H9 (cell line): Measurements from ENCODE around the gene CCDC116. TPM values are rescaled to one million over a fixed set of nuclear protein-coding genes. Genes with fewer than 3 reads are reported as not detected.

ENCODE experiments used
- DNase-seq: peaks from one replicate; pipeline ENCODE4 v3.0.0-alpha.2; 2017
- H2AFZ ChIP-seq: one replicate; pipeline ENCODE4 v1.6.1; 2013; ENCODE audit warnings: mild to moderate bottlenecking, low read length, control low read depth, moderate library complexity
- H2AK5ac ChIP-seq: 2 replicates; pipeline ENCODE4 v1.6.1; 2013; ENCODE audit warnings: low read length, control low read depth, mixed read lengths; ENCODE audit not compliant: insufficient read length
- H2BK120ac ChIP-seq: one replicate; pipeline ENCODE4 v1.6.1; 2013; ENCODE audit warnings: low read depth, mild to moderate bottlenecking, low read length, control low read depth, inconsistent platforms; ENCODE audit not compliant: poor library complexity, severe bottlenecking
- H2BK12ac ChIP-seq: 2 replicates; pipeline ENCODE4 v1.6.1; 2013; ENCODE audit warnings: low read length, control low read depth, mixed read lengths, low read depth; ENCODE audit not compliant: insufficient read length
- H2BK15ac ChIP-seq: 2 replicates; pipeline ENCODE4 v1.6.1; 2013; ENCODE audit warnings: low read depth, low read length, control low read depth
- H2BK20ac ChIP-seq: one replicate; pipeline ENCODE4 v1.6.1; 2013; ENCODE audit warnings: low read depth, mild to moderate bottlenecking, low read length, control low read depth, inconsistent platforms; ENCODE audit not compliant: poor library complexity, severe bottlenecking
- H2BK5ac ChIP-seq: 2 replicates; pipeline ENCODE4 v1.6.1; 2013; ENCODE audit warnings: low read length, control low read depth, mixed read lengths; ENCODE audit not compliant: insufficient read length
- H3K14ac ChIP-seq: 2 replicates; pipeline ENCODE4 v1.6.1; 2013; ENCODE audit warnings: low read length, control low read depth; ENCODE audit not compliant: insufficient read depth
- H3K18ac ChIP-seq: 2 replicates; pipeline ENCODE4 v1.6.1; 2013; ENCODE audit warnings: low read depth, mild to moderate bottlenecking, mixed read lengths, low read length, control low read depth; ENCODE audit not compliant: insufficient read length
- H3K23ac ChIP-seq: 2 replicates; pipeline ENCODE4 v1.6.1; 2013; ENCODE audit warnings: low read length, control low read depth, mixed read lengths, low read depth; ENCODE audit not compliant: insufficient read length
- H3K23me2 ChIP-seq: 2 replicates; pipeline ENCODE4 v1.6.1; 2013; ENCODE audit warnings: low read depth, mild to moderate bottlenecking, mixed read lengths, low read length, control low read depth; ENCODE audit not compliant: insufficient read length, poor library complexity, severe bottlenecking
- H3K27ac ChIP-seq: 2 replicates; pipeline ENCODE4 v1.5.1; 2013; ENCODE audit warnings: low read length, control low read depth, mixed read lengths, low read depth; ENCODE audit not compliant: insufficient read length
- H3K27me3 ChIP-seq: 2 replicates; pipeline ENCODE4 v1.6.1; 2013; ENCODE audit warnings: low read length, control low read depth, inconsistent platforms; ENCODE audit not compliant: insufficient read depth
- H3K4ac ChIP-seq: 2 replicates; pipeline ENCODE4 v1.6.1; 2013; ENCODE audit warnings: low read depth, mild to moderate bottlenecking, control low read depth, inconsistent platforms, low read length, moderate library complexity
- H3K4me1 ChIP-seq: 2 replicates; pipeline ENCODE4 v1.6.1; 2013; ENCODE audit warnings: low read length, control low read depth, inconsistent platforms; ENCODE audit not compliant: insufficient read depth
- H3K4me2 ChIP-seq: 2 replicates; pipeline ENCODE4 v1.6.1; 2013; ENCODE audit warnings: low read length, control low read depth, mixed read lengths; ENCODE audit not compliant: insufficient read length, insufficient read depth
- H3K56ac ChIP-seq: 2 replicates; pipeline ENCODE4 v1.6.1; 2013; ENCODE audit warnings: low read depth, mild to moderate bottlenecking, mixed read lengths, low read length, control low read depth; ENCODE audit not compliant: insufficient read length
- H3K79me1 ChIP-seq: 2 replicates; pipeline ENCODE4 v1.6.1; 2013; ENCODE audit warnings: low read depth, mild to moderate bottlenecking, moderate library complexity, low read length, control low read depth, inconsistent platforms; ENCODE audit not compliant: insufficient read depth, poor library complexity, severe bottlenecking
- H3K79me2 ChIP-seq: 2 replicates; pipeline ENCODE4 v1.6.1; 2013; ENCODE audit warnings: low read length, control low read depth, inconsistent platforms; ENCODE audit not compliant: insufficient read depth
- H3K9ac ChIP-seq: 2 replicates; pipeline ENCODE4 v1.6.1; 2013; ENCODE audit warnings: low read length, control low read depth, mixed read lengths; ENCODE audit not compliant: insufficient read length; ENCODE audit errors: extremely low read depth
- H3K9me3 ChIP-seq: one replicate; pipeline ENCODE4 v1.6.1; 2013; ENCODE audit warnings: low read depth, low read length, inconsistent platforms; ENCODE audit not compliant: control insufficient read depth
- H3T11ph ChIP-seq: one replicate; pipeline ENCODE4 v1.6.1; 2013; ENCODE audit warnings: mild to moderate bottlenecking, low read length, control low read depth, inconsistent platforms
- H4K20me1 ChIP-seq: one replicate; pipeline ENCODE4 v1.6.1; 2013; ENCODE audit not compliant: control insufficient read depth, insufficient read length, insufficient read depth
- H4K5ac ChIP-seq: 2 replicates; pipeline ENCODE4 v1.6.1; 2013; ENCODE audit warnings: low read depth, mild to moderate bottlenecking, mixed read lengths, low read length, control low read depth; ENCODE audit not compliant: insufficient read length
- H4K8ac ChIP-seq: replicated peaks from 2 replicates; pipeline ENCODE4 v1.6.1; 2013; ENCODE audit warnings: low read length, control low read depth, mixed read lengths, low read depth; ENCODE audit not compliant: insufficient read length
- H4K91ac ChIP-seq: 2 replicates; pipeline ENCODE4 v1.6.1; 2013; ENCODE audit warnings: low read depth, mild to moderate bottlenecking, moderate library complexity, mixed read lengths, low read length, control low read depth; ENCODE audit not compliant: insufficient read length
- H3K27ac Mint-ChIP-seq, 3 experiments: 2 replicates in 2 of 3; 3 replicates in 1 of 3; pipeline ENCODE4 v1.8.0; 2020 to 2021; ENCODE audit warnings: mixed read lengths in 3 of 3, mild to moderate bottlenecking in 1 of 3, moderate library complexity in 1 of 3
- H3K27me3 Mint-ChIP-seq: 2 replicates; pipeline ENCODE4 v1.8.0; 2021; ENCODE audit warnings: low read depth, mild to moderate bottlenecking, moderate library complexity, mixed read lengths
- H3K36me3 Mint-ChIP-seq, 3 experiments: 2 replicates in 2 of 3; 3 replicates in 1 of 3; pipeline ENCODE4 v1.8.0; 2020 to 2021; ENCODE audit warnings: low read depth in 3 of 3, mixed read lengths in 3 of 3; ENCODE audit not compliant: insufficient read depth in 1 of 3
- H3K4me1 Mint-ChIP-seq, 2 experiments: 2 replicates each; pipeline ENCODE4 v1.8.0; 2020; ENCODE audit warnings: mixed read lengths in 2 of 2
- H3K4me3 Mint-ChIP-seq, 2 experiments: 2 replicates in 1 of 2; 3 replicates in 1 of 2; pipeline ENCODE4 v1.8.0; 2020 to 2021; ENCODE audit warnings: mild to moderate bottlenecking in 2 of 2, mixed read lengths in 2 of 2, moderate library complexity in 1 of 2
- H3K9me3 Mint-ChIP-seq, 2 experiments: 2 replicates in 1 of 2; 3 replicates in 1 of 2; pipeline ENCODE4 v1.8.0; 2020; ENCODE audit warnings: mild to moderate bottlenecking in 2 of 2, mixed read lengths in 2 of 2, moderate library complexity in 1 of 2
- WGBS: extraction: QIAGEN DNeasy Blood & Tissue Kit; methylation state at CpG from one replicate; pipeline ENCODE4 v1.1.7; 2013; ENCODE audit warnings: missing lambda C conversion rate, low lambda C conversion rate, mixed read lengths; ENCODE audit not compliant: insufficient read length; ENCODE audit errors: extremely low coverage; 5-methylcytosine and 5-hydroxymethylcytosine counted together
- total RNA-seq: library from RNA; stranded (reverse); gene quantifications from 2 replicates; pipeline ENCODE4 v1.2.1, GENCODE V29; 2021
- TF ChIP-seq, protein P1 (sequence below): fragments of 200-600 bp; sonication (generic); conservative IDR thresholded peaks from 3 replicates; pipeline ENCODE4 v1.8.0; 2021; ENCODE audit warnings: antibody characterized with exemption, mild to moderate bottlenecking

The CCDC116 gene
- total RNA-seq, 1 experiment from 2014 or later: 0.63 TPM

GRCh38 chr22:21674638-21675245 lies 42.2 kb downstream of the CCDC116 start:
- Histone ChIP-seq H2BK120ac (no peak overlapping the region), H2BK12ac (no peak overlapping the region), H4K20me1 (no peaks in the 10 kb centered on the region), H3K23me2 (no peaks in the 10 kb centered on the region), H3K4me2 (no peak overlapping the region), H2AK5ac (no peak overlapping the region), H3K9ac (no peak overlapping the region), H2BK5ac (no peak overlapping the region), H3K14ac (no peak overlapping the region), H3K18ac (no peak overlapping the region), H3K79me1 (no peaks in the 10 kb centered on the region), H3K79me2 (no peaks in the 10 kb centered on the region), H4K5ac (no peak overlapping the region), H3K23ac (no peak overlapping the region), H4K8ac (no peak overlapping the region), H3T11ph (no peak overlapping the region), H2BK20ac (no peak overlapping the region), H3K4me1 (no peaks in the 10 kb centered on the region), H3K27ac (no peak overlapping the region), H3K4ac (no peak overlapping the region), H2AFZ (no peak overlapping the region), H4K91ac (no peak overlapping the region), H3K9me3 (no peaks in the 10 kb centered on the region), H3K56ac (no peak overlapping the region), H3K27me3 (no peaks in the 10 kb centered on the region), H2BK15ac (no peak overlapping the region)
- Mint-ChIP-seq H3K4me1 (peaks cover 0 to 7% of the 10 kb centered on the region in 2 experiments; a peak in 2 of 4 replicates), H3K27me3 (no peaks in the 10 kb centered on the region; the same call in 1 of the 2 replicates), H3K9me3 (peaks cover 10 to 13% of the 10 kb centered on the region in 2 experiments; a peak in 4 of 5 replicates), H3K36me3 (peaks cover 44 to 76% (median 75%) of the 10 kb centered on the region in 3 experiments), H3K27ac (no peak overlapping the region; a peak in 1 of 7 replicates), H3K4me3 (no peak overlapping the region)
- WGBS: no CpG with 5 or more reads among the region's 12 CpGs
- DNase-seq: no peak
- TF ChIP-seq, protein P1, sequence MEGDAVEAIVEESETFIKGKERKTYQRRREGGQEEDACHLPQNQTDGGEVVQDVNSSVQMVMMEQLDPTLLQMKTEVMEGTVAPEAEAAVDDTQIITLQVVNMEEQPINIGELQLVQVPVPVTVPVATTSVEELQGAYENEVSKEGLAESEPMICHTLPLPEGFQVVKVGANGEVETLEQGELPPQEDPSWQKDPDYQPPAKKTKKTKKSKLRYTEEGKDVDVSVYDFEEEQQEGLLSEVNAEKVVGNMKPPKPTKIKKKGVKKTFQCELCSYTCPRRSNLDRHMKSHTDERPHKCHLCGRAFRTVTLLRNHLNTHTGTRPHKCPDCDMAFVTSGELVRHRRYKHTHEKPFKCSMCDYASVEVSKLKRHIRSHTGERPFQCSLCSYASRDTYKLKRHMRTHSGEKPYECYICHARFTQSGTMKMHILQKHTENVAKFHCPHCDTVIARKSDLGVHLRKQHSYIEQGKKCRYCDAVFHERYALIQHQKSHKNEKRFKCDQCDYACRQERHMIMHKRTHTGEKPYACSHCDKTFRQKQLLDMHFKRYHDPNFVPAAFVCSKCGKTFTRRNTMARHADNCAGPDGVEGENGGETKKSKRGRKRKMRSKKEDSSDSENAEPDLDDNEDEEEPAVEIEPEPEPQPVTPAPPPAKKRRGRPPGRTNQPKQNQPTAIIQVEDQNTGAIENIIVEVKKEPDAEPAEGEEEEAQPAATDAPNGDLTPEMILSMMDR: no peak
